ENCODE data around the gene HLA-DRA.

- TF ChIP-seq CTCF (IDR thresholded peaks at IDR 0.05; ENCODE audit: poor library complexity) = no peak
- no peak for TF ChIP-seq EZH2 (IDR thresholded peaks at IDR 0.05; ENCODE audit: borderline replicate concordance)
- TF ChIP-seq EZH2phosphoT487 (IDR thresholded peaks at IDR 0.05; ENCODE audit: low read depth, severe bottlenecking, unreplicated experiment) = no peak
Measured at GRCh38 chr6:32462609-32463008, 22.9 kb downstream of the HLA-DRA start.

Measured in hepatocyte (in vitro differentiated cells).